Hepatocyte (in vitro differentiated cells): ENCODE measurements around the gene FILIP1L. TPM values are rescaled to one million over a fixed set of nuclear protein-coding genes. Genes with fewer than 3 reads are reported as not detected.

Source experiments
- DNase-seq: peaks from one replicate; pipeline ENCODE4 v3.0.0-alpha.2; 2016; ENCODE audit warnings: low spot score
- H2AFZ ChIP-seq: fragments of 200-600 bp; sonication (generic); 2 replicates; pipeline ENCODE4 v1.6.0; 2016; ENCODE audit warnings: antibody characterized with exemption, mild to moderate bottlenecking
- H3K27ac ChIP-seq: fragments of 200-600 bp; sonication (generic); 2 replicates; pipeline ENCODE4 v1.5.1; 2016; ENCODE audit warnings: mild to moderate bottlenecking
- H3K27me3 ChIP-seq: fragments of 200-600 bp; sonication (generic); 2 replicates; pipeline ENCODE4 v1.6.1; 2016
- H3K36me3 ChIP-seq: fragments of 200-600 bp; sonication (generic); replicated peaks from 2 replicates; pipeline ENCODE4 v1.5.1; 2016; ENCODE audit warnings: low read depth; ENCODE audit not compliant: insufficient read depth
- H3K4me1 ChIP-seq: fragments of 200-600 bp; sonication (generic); 2 replicates; pipeline ENCODE4 v1.5.1; 2016; ENCODE audit warnings: mild to moderate bottlenecking, moderate library complexity; ENCODE audit not compliant: insufficient read depth
- H3K4me2 ChIP-seq: fragments of 200-600 bp; sonication (generic); 2 replicates; pipeline ENCODE4 v1.6.0; 2016
- H3K4me3 ChIP-seq: fragments of 200-600 bp; sonication (generic); 2 replicates; pipeline ENCODE4 v1.5.1; 2016; ENCODE audit warnings: mild to moderate bottlenecking
- H3K79me2 ChIP-seq: fragments of 200-600 bp; sonication (generic); 2 replicates; pipeline ENCODE4 v1.6.0; 2017; ENCODE audit warnings: mild to moderate bottlenecking
- H3K9me2 ChIP-seq: fragments of 200-600 bp; sonication (generic); replicated peaks from 2 replicates; pipeline ENCODE4 v1.6.0; 2017; ENCODE audit warnings: mild to moderate bottlenecking; ENCODE audit not compliant: insufficient read depth
- H3K9me3 ChIP-seq: fragments of 200-600 bp; sonication (generic); 2 replicates; pipeline ENCODE4 v1.5.1; 2016; ENCODE audit warnings: low read depth, mild to moderate bottlenecking
- H4K20me1 ChIP-seq: fragments of 200-600 bp; sonication (generic); 2 replicates; pipeline ENCODE4 v1.6.0; 2016; ENCODE audit warnings: mild to moderate bottlenecking; ENCODE audit not compliant: insufficient read depth, poor library complexity, severe bottlenecking
- CTCF ChIP-seq: fragments of 200-600 bp; sonication (generic); IDR thresholded peaks from 2 replicates; pipeline ENCODE4 v1.5.1; 2016; ENCODE audit warnings: antibody characterized with exemption, mild to moderate bottlenecking; ENCODE audit not compliant: poor library complexity
- EZH2 ChIP-seq: fragments of 200-600 bp; sonication (generic); IDR thresholded peaks from 2 replicates; pipeline ENCODE4 v1.6.1; 2016; ENCODE audit warnings: antibody characterized with exemption, mild to moderate bottlenecking, borderline replicate concordance
- EZH2phosphoT487 ChIP-seq: fragments of 200-600 bp; sonication (generic); IDR thresholded peaks from one replicate; pipeline ENCODE4 v1.6.1; 2018; ENCODE audit warnings: antibody characterized with exemption, mild to moderate bottlenecking, low read depth, moderate library complexity; ENCODE audit not compliant: unreplicated experiment, severe bottlenecking
- WGBS: methylation state at CpG from one replicate; pipeline ENCODE4 v1.1.6; 2016; ENCODE audit warnings: low lambda C conversion rate; ENCODE audit errors: missing lambda C conversion rate; 5-methylcytosine and 5-hydroxymethylcytosine counted together
- polyA plus RNA-seq: library from polyadenylated mRNA; unstranded; fragments of >200 nt; fragmentation: Nextera tagmentation; extraction: Ambion mirVana; gene quantifications from 2 replicates; pipeline ENCODE4 v1.2.1, GENCODE V29; 2016
- total RNA-seq: library from RNA; depleted of rRNA; stranded (reverse); fragments of >200 nt; gene quantifications from 2 replicates; pipeline ENCODE4 v1.2.3, GENCODE V29; 2014

Gene FILIP1L
- total and polyA plus RNA-seq, 2 experiments from 2014 or later: 48.2 to 49.4 TPM

DNA sequence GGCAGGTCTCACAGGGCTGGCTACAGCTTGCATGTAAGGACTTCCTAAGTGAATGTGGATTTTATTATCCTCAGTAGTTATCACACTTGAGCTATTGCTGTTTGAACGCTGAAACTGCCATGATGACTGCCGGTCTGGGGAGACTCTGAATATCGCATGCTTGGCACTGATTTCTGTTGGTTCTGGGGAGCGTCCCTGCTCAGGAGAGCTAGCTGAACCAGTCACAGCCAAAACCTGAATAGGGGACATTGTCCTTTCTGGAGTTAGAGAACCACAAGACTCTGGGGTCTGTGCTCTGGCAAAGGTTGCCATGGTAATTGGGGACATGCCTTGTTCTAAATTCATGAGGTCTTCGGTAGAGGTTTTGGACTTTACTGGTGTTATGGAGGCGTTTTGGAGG lies 265.9 kb downstream of the FILIP1L start:
- no peak overlapping the region for H3K4me2 ChIP-seq
- H3K4me1 ChIP-seq: peaks cover 6% of the 10 kb centered on the region
- no peak for DNase-seq
- H3K27ac ChIP-seq: no peak overlapping the region
- 94% methylated on average over 6 of the region's 6 CpGs for WGBS
- no peak overlapping the region for H3K4me3 ChIP-seq
- TF ChIP-seq CTCF: no peak
- no peaks in the 10 kb centered on the region for H4K20me1 ChIP-seq
- peaks cover 48% of the 10 kb centered on the region for H3K79me2 ChIP-seq
- H3K9me2 ChIP-seq: no peaks in the 10 kb centered on the region
- H2AFZ ChIP-seq: no peak overlapping the region
- H3K27me3 ChIP-seq: no peaks in the 10 kb centered on the region
- H3K9me3 ChIP-seq: no peaks in the 10 kb centered on the region
- H3K36me3 ChIP-seq: no peaks in the 10 kb centered on the region

DNA sequence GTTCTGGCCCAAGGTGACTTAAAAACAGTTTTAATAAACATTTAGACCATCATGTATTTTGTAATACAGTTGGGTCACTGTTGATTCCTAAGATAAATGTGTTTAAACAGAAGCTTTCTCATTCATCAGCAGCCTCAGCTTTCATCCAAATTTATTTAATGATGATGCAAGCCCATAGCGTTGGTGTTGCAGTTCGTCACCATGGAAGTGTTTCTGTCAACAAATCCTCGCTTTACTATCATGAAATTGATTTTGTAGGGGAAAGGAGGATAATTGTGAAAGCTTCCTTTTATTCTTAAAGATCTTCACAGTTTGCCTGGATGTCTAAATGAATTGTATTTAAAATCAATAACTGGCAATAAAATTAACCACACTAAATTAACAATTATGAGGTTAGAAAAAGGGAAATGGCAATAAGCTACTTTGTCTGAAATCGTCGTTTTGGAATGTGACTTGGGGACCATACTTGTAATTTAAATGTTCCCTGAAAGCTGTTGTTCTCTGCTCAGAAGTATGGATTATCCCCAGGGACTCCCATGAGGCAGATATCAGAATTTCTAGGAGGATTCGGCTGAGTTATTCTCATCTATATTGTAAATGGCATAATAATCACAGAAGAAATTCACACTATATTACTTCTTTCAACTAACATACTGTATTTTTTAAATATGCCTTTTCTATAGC lies 267.7 kb downstream of the FILIP1L start:
- peaks cover 7% of the 10 kb centered on the region for H3K4me1 ChIP-seq
- TF ChIP-seq EZH2 (no peak), CTCF (no peak), EZH2phosphoT487 (no peak)
- DNase-seq: no peak
- no peaks in the 10 kb centered on the region for H4K20me1 ChIP-seq
- no peaks in the 10 kb centered on the region for H3K27me3 ChIP-seq
- no peaks in the 10 kb centered on the region for H3K9me3 ChIP-seq
- H3K4me3 ChIP-seq: no peak overlapping the region
- H2AFZ ChIP-seq: no peak overlapping the region
- 69% methylated on average over 6 of the region's 6 CpGs for whole genome bisulfite sequencing
- H3K36me3 ChIP-seq: no peaks in the 10 kb centered on the region
- H3K4me2 ChIP-seq: no peak overlapping the region
- H3K27ac ChIP-seq: peak overlapping the region; percentile 25
- peaks cover 30% of the 10 kb centered on the region for H3K79me2 ChIP-seq
- H3K9me2 ChIP-seq: no peaks in the 10 kb centered on the region

DNA sequence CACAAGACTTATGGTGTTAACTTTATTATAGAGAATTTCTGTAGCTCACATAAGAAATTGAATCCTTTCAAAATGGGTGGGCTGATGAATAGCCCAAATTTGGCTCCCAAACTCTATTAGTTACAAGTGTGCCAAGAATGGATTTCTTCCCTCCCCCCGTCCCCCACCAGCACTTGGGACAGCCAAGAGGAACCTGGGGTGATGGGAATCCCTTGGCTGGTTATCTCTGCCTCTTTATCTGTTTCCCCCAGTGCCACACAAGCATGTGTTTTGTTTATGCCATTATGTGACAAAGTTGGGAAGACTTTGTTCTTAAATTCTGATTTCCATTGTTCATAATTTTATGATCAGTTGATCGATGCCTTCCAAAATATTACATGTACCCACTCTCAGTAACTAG lies 268.3 kb downstream of the FILIP1L start:
- Histone ChIP-seq H4K20me1 (no peaks in the 10 kb centered on the region), H3K4me2 (no peak overlapping the region), H3K4me3 (no peak overlapping the region), H3K27me3 (no peaks in the 10 kb centered on the region), H3K36me3 (no peaks in the 10 kb centered on the region), H2AFZ (no peak overlapping the region), H3K79me2 (peaks cover 28% of the 10 kb centered on the region), H3K9me3 (no peaks in the 10 kb centered on the region), H3K27ac (peak overlapping the region; percentile 25), H3K9me2 (no peaks in the 10 kb centered on the region), H3K4me1 (peaks cover 7% of the 10 kb centered on the region)
- 84% methylated on average over 2 of the region's 2 CpGs for WGBS
- DNase-seq: no peak
- TF ChIP-seq CTCF (no peak), EZH2 (no peak), EZH2phosphoT487 (no peak)

DNA sequence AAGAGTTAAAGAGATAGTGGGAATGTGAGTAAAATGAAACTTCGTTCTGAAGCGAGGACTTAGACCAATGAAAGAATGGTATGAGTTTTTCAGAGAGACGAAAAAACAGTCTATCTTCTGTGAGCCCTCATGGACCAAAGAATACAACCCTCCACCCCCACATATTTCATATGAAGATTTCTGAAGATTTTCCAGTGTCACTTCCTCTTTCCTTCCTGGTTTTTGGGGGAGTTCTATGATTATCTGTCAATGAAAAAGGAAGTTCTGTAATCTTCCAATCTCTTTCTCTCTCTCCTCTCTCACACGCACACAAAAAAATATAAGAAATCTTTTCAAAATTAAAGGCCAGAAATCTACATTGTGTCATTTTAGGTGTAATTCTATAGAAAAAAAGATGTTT lies 269.0 kb downstream of the FILIP1L start:
- 92% methylated on average over 4 of the region's 4 CpGs for WGBS
- DNase-seq: no peak
- TF ChIP-seq CTCF (no peak), EZH2 (no peak), EZH2phosphoT487 (no peak)
- H3K4me1 ChIP-seq: peaks cover 7% of the 10 kb centered on the region
- no peaks in the 10 kb centered on the region for H3K36me3 ChIP-seq
- H3K9me3 ChIP-seq: no peaks in the 10 kb centered on the region
- H4K20me1 ChIP-seq: no peaks in the 10 kb centered on the region
- no peak overlapping the region for H3K4me2 ChIP-seq
- H3K4me3 ChIP-seq: no peak overlapping the region
- H3K27ac ChIP-seq: no peak overlapping the region
- no peaks in the 10 kb centered on the region for H3K9me2 ChIP-seq
- H2AFZ ChIP-seq: no peak overlapping the region
- H3K79me2 ChIP-seq: peaks cover 27% of the 10 kb centered on the region
- H3K27me3 ChIP-seq: no peaks in the 10 kb centered on the region
